Measurements from ENCODE around the gene ATRIP. TPM values are rescaled to one million over a fixed set of nuclear protein-coding genes. Genes with fewer than 3 reads are reported as not detected.

ATRIP gene
- total RNA-seq, 1 experiment from 2014 or later = 11.9 TPM

DNA sequence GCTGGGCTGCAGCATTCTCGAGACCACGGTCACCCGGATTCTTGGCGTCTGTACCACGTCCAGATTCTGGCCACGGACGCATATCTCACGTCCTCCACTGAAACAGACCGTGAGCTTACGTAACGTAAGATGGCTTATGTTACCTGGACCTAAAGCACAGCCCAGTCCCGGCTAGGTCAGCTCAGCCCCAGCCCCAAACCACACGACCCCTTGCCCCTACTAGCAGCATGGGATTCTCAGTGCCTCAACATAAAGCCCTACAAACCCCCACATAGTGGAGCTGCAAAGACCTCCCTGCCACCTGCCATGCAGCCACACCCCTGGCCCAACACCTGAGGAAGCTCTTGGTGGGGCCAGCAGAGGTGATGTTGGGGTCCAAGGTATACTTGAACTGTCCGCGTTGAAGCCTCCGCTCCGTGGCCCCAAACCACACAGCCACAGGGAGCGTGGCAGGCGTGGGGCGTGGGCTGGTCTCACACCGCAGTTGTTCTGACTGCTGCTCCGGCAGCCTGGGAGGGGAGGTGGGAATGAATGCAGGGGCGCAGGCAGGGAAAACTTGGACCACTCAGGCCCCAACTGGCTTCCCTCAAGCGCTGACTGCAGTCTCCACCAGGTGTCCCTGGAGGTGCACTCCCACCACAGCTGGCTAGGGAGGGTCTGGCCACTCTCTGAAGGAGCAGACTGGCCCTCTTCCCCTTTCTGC, 31.1 kb upstream of the ATRIP start:
- H3K4me3 ChIP-seq (ENCODE audit: low read depth in 2 of 2, low read length in 2 of 2) = no peak overlapping the region
- no peaks in the 10 kb centered on the region for H3K9me3 ChIP-seq (ENCODE audit: control insufficient read depth, insufficient read depth, low read depth, low read length)
- ATAC-seq (no peak), DNase-seq (ENCODE audit: low read depth, low spot score) (no peak)
- no peaks in the 10 kb centered on the region for H3K4me1 ChIP-seq (ENCODE audit: control insufficient read depth, insufficient read depth, low read length)
- in situ Hi-C loops (cut with HindIII; ENCODE audit: low pct_unique_long_range_greater_than_20kb, low sequenced_read_pairs) = no loop called here
- no TSS peak for BruUV-seq (replicated peaks)
- TF ChIP-seq, protein P1, sequence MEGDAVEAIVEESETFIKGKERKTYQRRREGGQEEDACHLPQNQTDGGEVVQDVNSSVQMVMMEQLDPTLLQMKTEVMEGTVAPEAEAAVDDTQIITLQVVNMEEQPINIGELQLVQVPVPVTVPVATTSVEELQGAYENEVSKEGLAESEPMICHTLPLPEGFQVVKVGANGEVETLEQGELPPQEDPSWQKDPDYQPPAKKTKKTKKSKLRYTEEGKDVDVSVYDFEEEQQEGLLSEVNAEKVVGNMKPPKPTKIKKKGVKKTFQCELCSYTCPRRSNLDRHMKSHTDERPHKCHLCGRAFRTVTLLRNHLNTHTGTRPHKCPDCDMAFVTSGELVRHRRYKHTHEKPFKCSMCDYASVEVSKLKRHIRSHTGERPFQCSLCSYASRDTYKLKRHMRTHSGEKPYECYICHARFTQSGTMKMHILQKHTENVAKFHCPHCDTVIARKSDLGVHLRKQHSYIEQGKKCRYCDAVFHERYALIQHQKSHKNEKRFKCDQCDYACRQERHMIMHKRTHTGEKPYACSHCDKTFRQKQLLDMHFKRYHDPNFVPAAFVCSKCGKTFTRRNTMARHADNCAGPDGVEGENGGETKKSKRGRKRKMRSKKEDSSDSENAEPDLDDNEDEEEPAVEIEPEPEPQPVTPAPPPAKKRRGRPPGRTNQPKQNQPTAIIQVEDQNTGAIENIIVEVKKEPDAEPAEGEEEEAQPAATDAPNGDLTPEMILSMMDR (IDR thresholded peaks at IDR 0.05) = no peak
- TF ChIP-seq TCF7L2 (IDR thresholded peaks at IDR 0.05; ENCODE audit: low read depth, low read length) = no peak
- TF ChIP-seq, protein P2, sequence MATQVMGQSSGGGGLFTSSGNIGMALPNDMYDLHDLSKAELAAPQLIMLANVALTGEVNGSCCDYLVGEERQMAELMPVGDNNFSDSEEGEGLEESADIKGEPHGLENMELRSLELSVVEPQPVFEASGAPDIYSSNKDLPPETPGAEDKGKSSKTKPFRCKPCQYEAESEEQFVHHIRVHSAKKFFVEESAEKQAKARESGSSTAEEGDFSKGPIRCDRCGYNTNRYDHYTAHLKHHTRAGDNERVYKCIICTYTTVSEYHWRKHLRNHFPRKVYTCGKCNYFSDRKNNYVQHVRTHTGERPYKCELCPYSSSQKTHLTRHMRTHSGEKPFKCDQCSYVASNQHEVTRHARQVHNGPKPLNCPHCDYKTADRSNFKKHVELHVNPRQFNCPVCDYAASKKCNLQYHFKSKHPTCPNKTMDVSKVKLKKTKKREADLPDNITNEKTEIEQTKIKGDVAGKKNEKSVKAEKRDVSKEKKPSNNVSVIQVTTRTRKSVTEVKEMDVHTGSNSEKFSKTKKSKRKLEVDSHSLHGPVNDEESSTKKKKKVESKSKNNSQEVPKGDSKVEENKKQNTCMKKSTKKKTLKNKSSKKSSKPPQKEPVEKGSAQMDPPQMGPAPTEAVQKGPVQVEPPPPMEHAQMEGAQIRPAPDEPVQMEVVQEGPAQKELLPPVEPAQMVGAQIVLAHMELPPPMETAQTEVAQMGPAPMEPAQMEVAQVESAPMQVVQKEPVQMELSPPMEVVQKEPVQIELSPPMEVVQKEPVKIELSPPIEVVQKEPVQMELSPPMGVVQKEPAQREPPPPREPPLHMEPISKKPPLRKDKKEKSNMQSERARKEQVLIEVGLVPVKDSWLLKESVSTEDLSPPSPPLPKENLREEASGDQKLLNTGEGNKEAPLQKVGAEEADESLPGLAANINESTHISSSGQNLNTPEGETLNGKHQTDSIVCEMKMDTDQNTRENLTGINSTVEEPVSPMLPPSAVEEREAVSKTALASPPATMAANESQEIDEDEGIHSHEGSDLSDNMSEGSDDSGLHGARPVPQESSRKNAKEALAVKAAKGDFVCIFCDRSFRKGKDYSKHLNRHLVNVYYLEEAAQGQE (IDR thresholded peaks at IDR 0.05; ENCODE audit: insufficient read depth in 1 of 2, low read depth in 2 of 2, low read length in 1 of 2) = no peak
- no peak for TF ChIP-seq SIN3A (IDR thresholded peaks at IDR 0.05; ENCODE audit: borderline replicate concordance, insufficient read depth, low read depth, low read length)
- TF ChIP-seq POLR2AphosphoS5 (IDR thresholded peaks at IDR 0.05; ENCODE audit: low read depth, low read length) = no peak
- no peaks in the 10 kb centered on the region for H3K36me3 ChIP-seq (ENCODE audit: control insufficient read depth, insufficient read depth, low read length)
- intact Hi-C loops (cut with micrococcal nuclease; ENCODE audit: unreplicated experiment) = no loop called here
- H3K27ac ChIP-seq (ENCODE audit: low read length) = no peak overlapping the region
- CTCF ChIA-PET = no interaction called here
- no peaks in the 10 kb centered on the region for H3K27me3 ChIP-seq (ENCODE audit: control insufficient read depth, insufficient read depth, low read length)
- POLR2A ChIA-PET = no interaction called here

DNA sequence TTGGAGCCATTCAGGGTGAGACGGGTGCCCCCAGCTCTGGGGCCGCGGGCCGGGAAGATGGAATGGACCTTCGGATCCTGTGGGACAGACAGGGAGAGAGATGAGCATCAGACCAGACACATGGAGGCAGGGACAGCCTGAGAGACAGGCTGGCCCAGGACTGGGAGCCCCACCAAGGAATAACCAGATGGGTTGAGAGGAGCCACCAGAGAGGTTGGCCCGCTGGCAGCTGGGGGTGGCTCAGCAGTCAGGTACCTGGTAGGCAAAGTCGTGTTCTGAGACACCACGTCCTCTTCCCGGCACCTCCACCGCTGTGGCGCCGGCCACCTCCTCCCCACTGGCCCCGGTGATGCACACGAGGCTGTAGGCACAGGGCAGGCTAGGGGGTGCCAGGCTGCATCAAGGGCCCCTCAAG, 30.4 kb upstream of the ATRIP start:
- no peaks in the 10 kb centered on the region for H3K27me3 ChIP-seq (ENCODE audit: control insufficient read depth, insufficient read depth, low read length)
- TF ChIP-seq SIN3A (IDR thresholded peaks at IDR 0.05; ENCODE audit: borderline replicate concordance, insufficient read depth, low read depth, low read length) (no peak), POLR2AphosphoS5 (IDR thresholded peaks at IDR 0.05; ENCODE audit: low read depth, low read length) (no peak), TCF7L2 (IDR thresholded peaks at IDR 0.05; ENCODE audit: low read depth, low read length) (no peak)
- TF ChIP-seq, protein P1 (IDR thresholded peaks at IDR 0.05) = no peak
- TF ChIP-seq, protein P2 (IDR thresholded peaks at IDR 0.05; ENCODE audit: insufficient read depth in 1 of 2, low read depth in 2 of 2, low read length in 1 of 2) = no peak
- intact Hi-C loops (cut with micrococcal nuclease; ENCODE audit: unreplicated experiment) = no loop called here
- POLR2A ChIA-PET = no interaction called here
- H3K27ac ChIP-seq (ENCODE audit: low read length) = no peak overlapping the region
- in situ Hi-C loops (cut with HindIII; ENCODE audit: low pct_unique_long_range_greater_than_20kb, low sequenced_read_pairs) = no loop called here
- no TSS peak for BruUV-seq (replicated peaks)
- ATAC-seq = no peak
- H3K4me1 ChIP-seq (ENCODE audit: control insufficient read depth, insufficient read depth, low read length) = no peaks in the 10 kb centered on the region
- H3K36me3 ChIP-seq (ENCODE audit: control insufficient read depth, insufficient read depth, low read length) = no peaks in the 10 kb centered on the region
- DNase-seq (ENCODE audit: low read depth, low spot score) = no peak
- no peak overlapping the region for H3K4me3 ChIP-seq (ENCODE audit: low read depth in 2 of 2, low read length in 2 of 2)
- H3K9me3 ChIP-seq (ENCODE audit: control insufficient read depth, insufficient read depth, low read depth, low read length) = no peaks in the 10 kb centered on the region
- CTCF ChIA-PET = no interaction called here

Data from Panc1 (cell line).